Adrenal gland (tissue), 5 donors: ENCODE measurements around the gene TENT5A.

ENCODE experiments used
- POLR2A ChIP-seq, 2 donors: fragments of 450-650 bp; IDR thresholded peaks; one replicate each; pipeline ENCODE4 v1.6.1; 2017; ENCODE audit warnings: antibody characterized with exemption in 2 of 2, mild to moderate bottlenecking in 2 of 2, moderate library complexity in 1 of 2
- TF ChIP-seq, protein P1 (sequence below), 6 experiments: fragments of 450-650 bp in 4 of 6; fragments of 200-600 bp in 2 of 6; sonication (generic) in 1 of 6; IDR thresholded peaks; 1 replicate in 5 of 6; 2 replicates in 1 of 6; pipeline versions ENCODE4 v1.5.1 to v1.8.0; 2016 to 2021; ENCODE audit warnings: antibody characterized with exemption in 6 of 6, mild to moderate bottlenecking in 2 of 6, moderate library complexity in 1 of 6
- donor health status: DM: no; HTN: no; CAD: no.

DNA sequence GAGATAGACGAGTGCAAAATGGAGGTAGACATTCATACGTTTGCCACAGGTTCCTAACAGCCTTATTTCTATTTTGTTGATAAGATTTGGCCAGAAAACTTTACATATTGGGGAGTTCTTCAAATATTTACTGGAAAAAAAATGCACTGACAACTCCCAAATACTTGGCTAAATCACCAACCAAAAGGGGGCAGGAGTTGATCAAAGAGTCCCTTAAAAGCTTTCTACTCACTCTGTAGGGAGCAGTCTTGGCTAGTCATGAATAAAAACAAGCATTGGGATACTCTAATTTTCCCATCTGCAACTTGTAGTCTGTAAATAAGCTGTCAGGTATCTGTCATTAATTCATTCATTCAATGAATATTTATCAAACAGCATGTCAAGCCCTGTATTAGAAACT is 18.4 kb downstream of the TENT5A start:
- TF ChIP-seq, protein P1, sequence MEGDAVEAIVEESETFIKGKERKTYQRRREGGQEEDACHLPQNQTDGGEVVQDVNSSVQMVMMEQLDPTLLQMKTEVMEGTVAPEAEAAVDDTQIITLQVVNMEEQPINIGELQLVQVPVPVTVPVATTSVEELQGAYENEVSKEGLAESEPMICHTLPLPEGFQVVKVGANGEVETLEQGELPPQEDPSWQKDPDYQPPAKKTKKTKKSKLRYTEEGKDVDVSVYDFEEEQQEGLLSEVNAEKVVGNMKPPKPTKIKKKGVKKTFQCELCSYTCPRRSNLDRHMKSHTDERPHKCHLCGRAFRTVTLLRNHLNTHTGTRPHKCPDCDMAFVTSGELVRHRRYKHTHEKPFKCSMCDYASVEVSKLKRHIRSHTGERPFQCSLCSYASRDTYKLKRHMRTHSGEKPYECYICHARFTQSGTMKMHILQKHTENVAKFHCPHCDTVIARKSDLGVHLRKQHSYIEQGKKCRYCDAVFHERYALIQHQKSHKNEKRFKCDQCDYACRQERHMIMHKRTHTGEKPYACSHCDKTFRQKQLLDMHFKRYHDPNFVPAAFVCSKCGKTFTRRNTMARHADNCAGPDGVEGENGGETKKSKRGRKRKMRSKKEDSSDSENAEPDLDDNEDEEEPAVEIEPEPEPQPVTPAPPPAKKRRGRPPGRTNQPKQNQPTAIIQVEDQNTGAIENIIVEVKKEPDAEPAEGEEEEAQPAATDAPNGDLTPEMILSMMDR (IDR thresholded peaks at IDR 0.05) = no peak
- no peak for TF ChIP-seq POLR2A (IDR thresholded peaks at IDR 0.05)
